Measurements from ENCODE around the gene APEH.

DNA sequence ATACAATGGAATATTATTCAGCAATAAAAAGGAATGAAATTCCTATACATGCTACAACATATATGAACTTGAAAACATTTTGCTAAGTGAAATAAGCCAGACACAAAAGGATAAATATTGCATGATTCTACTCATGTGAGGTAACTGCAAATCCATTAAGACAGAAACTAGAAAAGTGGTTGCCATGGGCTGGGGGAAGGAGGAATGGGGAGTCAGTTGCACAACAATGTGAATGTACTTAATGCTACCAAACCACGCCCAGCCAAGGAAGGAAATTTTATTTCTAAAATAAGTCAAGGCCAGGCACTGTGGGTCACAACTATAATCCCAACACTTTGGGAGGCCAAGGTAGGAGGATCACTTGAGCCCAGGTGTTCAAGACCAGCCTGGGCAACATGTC lies 59.4 kb downstream of the APEH start:
- TF ChIP-seq SALL2 (tag by site-specific recombination; IDR thresholded peaks at IDR 0.05; ENCODE audit: borderline replicate concordance) (no peak), ZNF416 (tag by site-specific recombination; IDR thresholded peaks at IDR 0.05) (no peak), KLF7 (tag by site-specific recombination; IDR thresholded peaks at IDR 0.05; ENCODE audit: borderline replicate concordance) (no peak), ZNF112 (tag by site-specific recombination; IDR thresholded peaks at IDR 0.05) (no peak), SP2 (tag by site-specific recombination; IDR thresholded peaks at IDR 0.05) (no peak), ZNF48 (tag by site-specific recombination; IDR thresholded peaks at IDR 0.05) (no peak), ZNF791 (tag by site-specific recombination; IDR thresholded peaks at IDR 0.05) (no peak), ZBTB1 (tag by site-specific recombination; IDR thresholded peaks at IDR 0.05) (no peak), ZNF510 (tag by site-specific recombination; IDR thresholded peaks at IDR 0.05; ENCODE audit: insufficient replicate concordance) (no peak), SETDB1 (IDR thresholded peaks at IDR 0.05; ENCODE audit: insufficient read length, low read length) (no peak)
- TF ChIP-seq, protein P1, sequence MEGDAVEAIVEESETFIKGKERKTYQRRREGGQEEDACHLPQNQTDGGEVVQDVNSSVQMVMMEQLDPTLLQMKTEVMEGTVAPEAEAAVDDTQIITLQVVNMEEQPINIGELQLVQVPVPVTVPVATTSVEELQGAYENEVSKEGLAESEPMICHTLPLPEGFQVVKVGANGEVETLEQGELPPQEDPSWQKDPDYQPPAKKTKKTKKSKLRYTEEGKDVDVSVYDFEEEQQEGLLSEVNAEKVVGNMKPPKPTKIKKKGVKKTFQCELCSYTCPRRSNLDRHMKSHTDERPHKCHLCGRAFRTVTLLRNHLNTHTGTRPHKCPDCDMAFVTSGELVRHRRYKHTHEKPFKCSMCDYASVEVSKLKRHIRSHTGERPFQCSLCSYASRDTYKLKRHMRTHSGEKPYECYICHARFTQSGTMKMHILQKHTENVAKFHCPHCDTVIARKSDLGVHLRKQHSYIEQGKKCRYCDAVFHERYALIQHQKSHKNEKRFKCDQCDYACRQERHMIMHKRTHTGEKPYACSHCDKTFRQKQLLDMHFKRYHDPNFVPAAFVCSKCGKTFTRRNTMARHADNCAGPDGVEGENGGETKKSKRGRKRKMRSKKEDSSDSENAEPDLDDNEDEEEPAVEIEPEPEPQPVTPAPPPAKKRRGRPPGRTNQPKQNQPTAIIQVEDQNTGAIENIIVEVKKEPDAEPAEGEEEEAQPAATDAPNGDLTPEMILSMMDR (tag by site-specific recombination; IDR thresholded peaks at IDR 0.05), result no peak
- TF ChIP-seq, protein P2, sequence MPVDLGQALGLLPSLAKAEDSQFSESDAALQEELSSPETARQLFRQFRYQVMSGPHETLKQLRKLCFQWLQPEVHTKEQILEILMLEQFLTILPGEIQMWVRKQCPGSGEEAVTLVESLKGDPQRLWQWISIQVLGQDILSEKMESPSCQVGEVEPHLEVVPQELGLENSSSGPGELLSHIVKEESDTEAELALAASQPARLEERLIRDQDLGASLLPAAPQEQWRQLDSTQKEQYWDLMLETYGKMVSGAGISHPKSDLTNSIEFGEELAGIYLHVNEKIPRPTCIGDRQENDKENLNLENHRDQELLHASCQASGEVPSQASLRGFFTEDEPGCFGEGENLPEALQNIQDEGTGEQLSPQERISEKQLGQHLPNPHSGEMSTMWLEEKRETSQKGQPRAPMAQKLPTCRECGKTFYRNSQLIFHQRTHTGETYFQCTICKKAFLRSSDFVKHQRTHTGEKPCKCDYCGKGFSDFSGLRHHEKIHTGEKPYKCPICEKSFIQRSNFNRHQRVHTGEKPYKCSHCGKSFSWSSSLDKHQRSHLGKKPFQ (tag by site-specific recombination; IDR thresholded peaks at IDR 0.05), result no peak
